HG02970 (cell line): ENCODE measurements around the gene MTTP.

Experiments used
- ATAC-seq: cut with Tn5 transposase; IDR thresholded peaks from one replicate; pipeline ENCODE4 v1.9.1; 2021; ENCODE audit warnings: mild to moderate bottlenecking, moderate library complexity, moderate number of reproducible peaks; ENCODE audit not compliant: unreplicated experiment, low FRiP score

The MTTP gene

DNA sequence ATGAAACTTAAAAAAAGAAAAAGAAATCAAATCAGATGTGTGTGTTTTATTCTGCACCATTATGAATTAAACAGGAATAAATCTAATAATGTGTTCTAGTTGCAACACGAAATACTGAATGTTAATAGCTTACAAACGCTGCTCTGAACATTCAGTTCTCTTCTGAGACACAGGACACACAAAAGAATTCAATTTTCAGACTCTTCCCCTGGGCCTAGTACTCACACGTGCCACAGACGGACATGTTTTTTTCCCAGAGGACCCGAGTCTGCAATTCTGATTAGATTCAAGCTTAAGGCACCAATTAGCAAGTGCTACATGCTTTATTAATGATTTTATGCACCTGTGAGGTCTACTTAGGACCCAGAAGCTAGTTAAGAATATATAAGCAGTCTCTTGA lies 62.5 kb downstream of the MTTP start:
- no peak for ATAC-seq

DNA sequence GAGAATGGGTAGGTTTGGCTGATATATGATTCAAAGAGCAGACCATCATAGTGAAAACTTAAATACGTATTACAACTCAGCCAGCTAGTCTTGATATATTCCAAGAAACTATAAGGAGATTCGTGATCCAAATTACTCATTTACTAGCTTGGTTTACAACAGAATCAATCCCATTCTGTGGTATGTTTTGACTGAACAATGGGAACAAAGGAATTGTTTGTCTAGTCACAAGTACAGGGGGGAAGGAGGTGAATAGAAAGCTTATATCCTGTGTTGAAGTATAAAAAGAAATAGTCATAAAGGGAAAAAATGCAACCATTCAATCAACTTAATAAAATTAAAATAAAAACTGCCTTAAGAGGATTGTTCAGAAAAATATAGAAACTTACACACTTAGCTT lies 66.1 kb downstream of the MTTP start:
- ATAC-seq = no peak

DNA sequence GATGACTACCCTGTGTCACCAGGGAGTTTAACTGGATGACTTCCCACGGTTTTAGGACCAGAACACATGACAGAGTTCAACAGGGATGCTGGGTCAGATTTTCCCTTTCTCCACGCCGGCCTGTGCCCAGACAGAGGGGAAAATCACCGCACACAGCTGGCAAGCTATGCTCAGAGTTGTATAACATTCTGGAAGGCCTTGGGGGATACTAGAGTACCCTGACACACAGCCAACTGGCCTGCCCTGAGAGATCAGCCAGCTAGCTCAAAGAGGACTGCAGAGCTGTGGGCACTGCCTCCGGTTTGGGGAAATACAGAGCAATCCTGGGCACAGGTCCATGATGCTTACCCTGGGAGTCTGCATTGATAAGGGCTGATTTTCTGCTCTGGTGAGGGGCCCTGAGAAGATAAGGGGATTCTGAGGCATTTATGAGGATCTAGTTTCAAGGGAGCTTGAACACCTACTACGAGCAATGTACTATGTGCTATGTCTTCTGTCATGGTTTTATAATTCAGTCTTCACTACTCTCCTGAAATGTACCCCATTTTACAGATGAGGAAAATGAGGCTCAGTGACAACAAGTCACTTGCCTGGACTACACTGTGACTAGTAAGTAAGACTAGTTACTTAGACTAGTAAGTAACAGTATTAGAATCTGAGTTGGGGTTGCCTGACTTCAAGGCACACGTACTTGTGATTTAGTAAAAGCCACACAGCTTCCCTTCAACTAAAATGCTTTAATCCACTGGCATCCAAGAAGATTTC lies 68.3 kb downstream of the MTTP start:
- no peak for ATAC-seq

DNA sequence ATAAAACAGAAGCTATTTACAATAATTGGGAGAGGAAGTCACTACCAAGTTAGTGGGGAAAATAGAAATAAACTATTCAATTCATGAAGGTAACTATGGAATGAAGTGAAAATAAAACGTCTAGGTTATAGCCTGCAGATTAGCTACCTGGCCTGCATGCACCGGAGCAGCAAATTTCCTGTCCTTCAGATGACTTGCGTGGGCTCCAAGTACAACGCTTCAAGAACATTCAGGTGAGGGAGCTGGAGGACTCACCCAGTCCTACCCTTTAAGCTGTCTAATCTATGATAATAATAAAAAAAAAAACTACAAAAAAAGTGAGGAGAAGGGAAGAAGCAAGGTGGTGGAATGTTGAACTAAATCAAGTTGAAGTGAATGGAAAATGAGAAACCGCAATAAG lies 69.8 kb downstream of the MTTP start:
- no peak for ATAC-seq

DNA sequence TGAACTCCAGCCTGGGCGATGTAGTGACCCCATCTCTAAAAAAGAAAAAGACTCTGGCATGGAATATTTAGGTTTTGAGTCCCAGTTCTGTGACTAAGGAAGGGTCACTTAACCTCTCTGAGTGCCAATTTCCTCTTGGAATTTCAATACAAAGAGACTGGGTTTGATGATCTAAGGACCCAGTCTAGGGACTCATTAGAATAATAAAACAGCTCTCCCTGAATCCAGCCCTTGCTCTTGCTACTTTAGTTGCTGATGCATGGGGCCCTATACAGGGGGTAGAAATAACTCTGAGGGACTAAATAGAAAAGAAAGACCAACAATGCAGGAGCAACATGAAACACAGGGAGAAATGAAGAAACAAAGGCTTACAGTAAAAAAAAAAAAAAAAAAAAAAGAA lies 70.4 kb downstream of the MTTP start:
- no peak for ATAC-seq

DNA sequence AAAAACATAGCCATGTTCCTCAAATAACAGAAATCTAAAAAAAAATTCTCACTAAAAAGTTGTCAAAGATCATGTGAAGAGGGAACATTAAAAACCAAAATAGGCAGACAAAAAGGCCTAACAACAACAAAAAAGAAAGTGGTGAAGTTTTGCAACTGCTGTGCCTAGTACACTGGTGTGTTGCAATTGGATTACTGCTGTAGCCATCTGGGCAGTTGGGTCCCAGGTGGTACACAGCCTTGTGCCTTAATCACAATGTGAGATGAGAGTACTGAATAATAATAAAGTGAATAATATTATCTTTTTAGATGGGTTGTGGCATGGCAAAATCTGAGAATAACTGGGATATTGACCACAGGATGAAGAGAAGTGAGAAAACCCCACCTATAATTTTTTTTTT lies 71.0 kb downstream of the MTTP start:
- no peak for ATAC-seq

DNA sequence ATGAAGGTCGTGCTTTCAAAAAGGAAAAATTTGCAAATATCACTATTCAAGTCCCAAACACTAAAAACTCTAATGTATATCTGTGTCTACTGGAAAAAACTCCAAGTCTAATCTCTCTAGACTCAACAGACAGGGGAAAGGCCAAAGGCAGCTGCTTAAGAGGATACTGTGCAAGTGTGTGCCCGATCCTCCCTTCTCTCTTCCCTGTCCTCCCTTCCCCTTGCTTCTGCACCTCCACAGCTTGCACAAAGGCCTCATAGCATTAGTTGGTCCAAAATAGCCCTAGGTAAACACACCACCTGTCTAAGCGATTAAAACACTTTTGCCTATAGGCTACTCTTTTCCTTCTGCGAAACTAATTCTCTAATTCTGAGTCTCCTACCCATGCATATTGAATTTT lies 72.4 kb downstream of the MTTP start:
- no peak for ATAC-seq

DNA sequence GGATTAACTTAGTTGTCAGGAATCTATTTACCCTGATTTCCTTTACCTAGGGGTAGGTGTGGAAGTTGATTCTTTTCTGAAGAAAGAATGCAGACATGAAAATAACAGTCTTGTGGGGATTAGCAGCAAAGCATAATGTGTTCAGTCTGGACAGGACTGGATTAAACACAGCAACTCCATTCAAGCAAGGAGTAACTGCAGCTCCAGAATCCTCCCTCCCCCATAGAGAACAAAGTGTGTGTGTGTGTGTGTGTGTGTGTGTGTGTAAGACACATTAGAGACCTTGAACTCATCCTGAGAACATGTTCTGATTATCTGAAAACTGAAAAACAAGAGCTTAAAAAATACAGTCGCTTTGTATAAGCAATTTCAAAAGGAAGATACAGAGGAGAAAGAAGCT lies 73.7 kb downstream of the MTTP start:
- no peak for ATAC-seq

DNA sequence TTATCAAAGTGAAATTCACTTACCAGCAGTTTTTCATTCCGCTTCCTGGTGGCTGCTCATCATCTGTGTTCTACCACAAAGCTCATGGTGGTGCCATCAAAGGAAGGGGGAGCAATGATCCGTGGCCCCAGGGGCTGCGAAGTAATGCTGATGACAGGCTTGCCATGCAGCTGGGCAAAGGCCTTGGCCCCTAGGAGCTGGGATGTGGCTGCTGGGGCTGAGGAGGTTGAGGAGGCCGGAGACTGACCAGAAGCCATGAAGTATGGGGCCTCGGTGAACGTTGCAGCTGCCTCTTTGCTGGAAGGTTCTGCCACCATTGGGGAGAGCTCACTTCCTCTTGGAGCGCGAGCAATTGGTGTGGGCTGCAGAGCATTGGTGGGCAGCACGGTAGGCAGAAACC lies 74.6 kb downstream of the MTTP start:
- ATAC-seq = no peak

GRCh38 chr4:99649778-99650177 lies 75.2 kb downstream of the MTTP start:
- no peak for ATAC-seq

GRCh38 chr4:99651016-99651769 lies 76.6 kb downstream of the MTTP start:
- no peak for ATAC-seq

DNA sequence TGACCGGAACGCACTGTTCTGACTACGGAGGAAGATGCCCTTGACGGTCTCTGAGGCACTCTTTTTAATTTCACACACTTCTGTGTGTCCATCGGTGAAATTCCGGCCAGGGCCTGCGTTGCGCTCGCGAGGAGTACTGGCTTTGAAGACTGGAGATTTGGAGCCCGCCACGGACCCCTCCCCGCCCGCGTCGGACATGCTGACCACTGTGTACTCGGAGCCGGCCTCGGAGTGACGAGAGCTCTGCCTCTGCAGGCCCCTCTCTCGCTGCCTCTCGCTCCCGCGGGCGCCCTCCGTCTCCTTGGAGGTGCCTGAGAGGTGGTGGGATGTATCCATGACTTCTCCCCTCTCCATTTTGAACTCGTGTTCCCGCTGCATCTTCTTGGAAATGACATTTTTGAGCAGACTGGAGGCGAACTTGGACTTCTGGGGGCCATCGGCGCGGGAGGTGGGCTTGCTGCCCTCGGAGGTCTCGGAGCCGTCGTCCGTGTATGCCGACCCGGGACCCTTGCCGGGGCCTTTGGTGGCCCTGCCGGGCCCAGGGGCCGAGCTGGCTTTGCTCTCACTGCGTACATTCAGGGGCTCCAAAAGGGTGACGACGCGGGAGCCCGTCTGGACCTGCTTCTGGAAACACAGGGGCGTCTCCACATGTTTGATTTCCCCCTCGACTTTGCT lies 77.3 kb downstream of the MTTP start:
- ATAC-seq = no peak

DNA sequence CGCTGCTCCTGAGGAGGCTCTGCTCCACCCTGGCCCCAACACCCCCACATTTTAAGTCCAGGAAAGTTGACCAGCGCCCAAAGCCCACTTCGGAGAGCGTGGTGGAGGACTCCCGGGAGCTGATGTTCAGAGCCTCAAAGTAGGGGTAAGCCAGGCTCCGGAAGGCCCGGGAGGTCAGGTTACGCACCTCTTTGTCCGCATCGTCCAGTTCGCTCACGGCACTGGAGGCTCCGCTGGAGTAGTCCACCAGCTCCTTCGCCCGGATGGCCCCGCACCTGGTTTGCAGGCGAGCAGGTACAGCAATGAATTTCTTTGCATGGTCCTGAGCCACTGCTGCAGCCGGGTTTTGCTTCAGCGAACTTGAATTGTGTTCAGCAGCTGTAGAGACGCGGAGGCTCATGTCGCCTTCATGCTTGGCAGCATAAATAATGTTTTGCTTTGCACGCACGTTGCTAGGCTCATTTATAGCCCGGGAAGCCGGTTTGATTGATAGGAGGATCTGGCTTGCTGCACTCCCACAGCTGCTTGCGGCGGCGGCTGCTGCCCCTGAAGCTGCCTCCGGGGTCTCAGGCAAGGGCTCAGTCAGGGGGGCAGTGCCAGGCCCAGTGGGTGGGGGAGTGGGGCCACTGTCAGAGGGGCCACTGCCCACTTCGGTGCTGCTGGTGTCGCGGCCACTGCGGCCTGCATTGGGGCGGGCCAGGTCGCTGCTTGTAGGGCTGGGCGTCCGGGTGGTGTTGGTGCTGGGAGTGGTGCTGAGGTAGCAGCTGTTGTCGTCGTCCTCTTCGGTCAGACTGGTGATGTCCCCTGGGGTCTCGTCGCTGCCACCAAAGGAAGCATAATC lies 78.2 kb downstream of the MTTP start:
- no peak for ATAC-seq

- no peak for ATAC-seq
Observed at GRCh38 chr4:99653916-99654315, 79.3 kb downstream of the MTTP start.

DNA sequence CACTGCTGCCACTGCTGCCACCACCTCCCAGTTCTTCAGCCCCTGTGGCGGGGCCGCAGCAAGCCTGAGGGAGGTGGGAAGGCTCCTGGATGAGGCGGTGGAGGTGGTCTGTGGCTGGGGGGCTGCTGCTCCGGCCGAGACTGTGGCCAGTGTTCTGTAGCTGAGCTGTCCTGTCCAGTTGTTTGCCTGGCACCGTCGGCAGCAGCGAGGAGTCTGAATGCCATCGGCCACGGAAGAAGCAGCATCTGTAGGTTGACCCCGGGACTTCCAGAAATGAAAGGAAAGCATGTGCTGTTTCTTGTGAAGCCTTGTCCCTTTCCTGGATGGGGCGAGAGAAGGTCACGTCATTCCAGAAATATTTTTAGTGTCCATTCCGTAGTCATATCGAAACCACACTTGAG lies 79.7 kb downstream of the MTTP start:
- no peak for ATAC-seq

GRCh38 chr4:99655308-99656081 lies 80.9 kb downstream of the MTTP start:
- no peak for ATAC-seq

- no peak for ATAC-seq
Observed at GRCh38 chr4:99657798-99658197, 83.2 kb downstream of the MTTP start, which contains the start of gene C4orf54. TSS of gene C4orf54 (minus strand) at chr4:99657828. CDS start at chr4:99654648, 3,180 bp downstream.

GRCh38 chr4:99658666-99659065 lies 84.0 kb downstream of the MTTP start:
- no peak for ATAC-seq

- no peak for ATAC-seq
Observed at GRCh38 chr4:99661907-99662306, 87.3 kb downstream of the MTTP start.

GRCh38 chr4:99664716-99665115 lies 90.1 kb downstream of the MTTP start:
- ATAC-seq = no peak
